NCI-H1105 treated with DMSO at 0.1 percent for 48 hours (cell line): Measurements from ENCODE around the gene PDE4DIP.
"Not testable (repeated sequence)": the region's sequence is repeated elsewhere in the genome, so short reads cannot be mapped to it uniquely, and the experiment has no call there.

ENCODE experiments used
- DNase-seq: peaks from one replicate; lab custom pipeline; 2025; lab: John Stamatoyannopoulos, UW

The PDE4DIP gene

DNA sequence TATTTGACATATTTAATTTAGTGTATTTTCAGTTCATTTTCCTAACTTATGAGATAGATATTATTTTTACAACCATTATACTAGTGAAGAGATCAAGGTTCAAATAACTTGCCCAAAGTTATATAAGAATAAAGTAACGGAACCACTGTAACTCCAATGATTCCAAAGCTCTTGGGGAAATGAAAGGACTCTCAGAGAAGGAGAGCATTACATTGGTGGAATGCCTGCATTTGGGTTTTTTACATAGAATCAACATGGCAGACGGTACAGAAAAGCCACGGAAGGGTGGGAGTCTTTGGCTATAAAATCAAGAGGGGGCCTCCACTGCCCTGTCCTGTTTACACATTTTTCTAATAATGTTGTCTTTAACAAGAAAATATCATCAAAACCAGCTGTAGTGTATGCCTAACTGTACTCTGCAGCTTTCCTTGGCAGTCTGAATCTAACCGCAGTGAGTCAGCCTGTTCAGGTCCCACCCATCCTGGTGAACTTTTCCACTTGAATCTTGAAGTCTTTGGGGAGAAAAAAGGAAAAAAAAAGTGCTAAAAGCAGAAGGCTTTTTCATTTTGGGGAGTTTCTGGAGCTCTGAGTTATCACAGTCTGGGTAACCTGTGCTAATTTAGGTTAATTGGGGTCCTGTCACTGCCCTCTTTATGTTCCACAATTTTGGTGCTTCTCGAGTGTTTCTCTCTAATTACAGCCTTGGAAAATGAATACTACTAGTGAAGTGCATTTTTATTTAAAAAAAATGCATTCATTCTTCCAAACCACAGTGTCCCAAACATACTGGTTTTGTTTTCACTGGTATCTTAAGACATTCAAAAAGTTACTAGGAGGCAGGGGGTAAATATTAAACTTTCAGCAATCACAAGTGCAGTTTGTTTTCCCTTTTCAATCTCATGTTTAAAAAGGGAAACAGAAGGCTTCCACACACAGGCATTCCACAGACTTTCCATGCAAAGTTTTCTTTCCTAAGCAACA lies 30.5 kb downstream of the PDE4DIP start:
- not testable (repeated sequence) for DNase-seq

- DNase-seq, result not testable (repeated sequence)
Observed at GRCh38 chr1:148879812-148880416, 35.7 kb downstream of the PDE4DIP start.

DNA sequence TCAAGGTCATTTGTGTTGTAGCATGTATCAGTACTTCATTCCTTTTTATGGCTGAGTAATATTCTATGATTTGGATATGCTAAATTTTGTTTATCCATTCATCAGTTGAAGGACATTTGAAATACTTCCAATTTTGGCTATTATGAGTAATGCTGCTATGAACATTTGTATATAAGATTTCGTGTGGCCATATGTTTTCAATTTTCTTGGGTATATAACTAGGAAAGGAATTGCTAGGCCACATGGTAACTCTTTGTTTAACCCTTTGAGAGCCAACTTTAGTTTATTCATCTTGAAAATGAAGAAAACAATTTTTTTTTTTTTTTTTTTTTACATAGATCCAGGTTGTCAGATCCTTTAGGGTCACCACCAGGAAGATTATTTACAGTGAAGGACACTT lies 37.0 kb downstream of the PDE4DIP start:
- not testable (repeated sequence) for DNase-seq

DNA sequence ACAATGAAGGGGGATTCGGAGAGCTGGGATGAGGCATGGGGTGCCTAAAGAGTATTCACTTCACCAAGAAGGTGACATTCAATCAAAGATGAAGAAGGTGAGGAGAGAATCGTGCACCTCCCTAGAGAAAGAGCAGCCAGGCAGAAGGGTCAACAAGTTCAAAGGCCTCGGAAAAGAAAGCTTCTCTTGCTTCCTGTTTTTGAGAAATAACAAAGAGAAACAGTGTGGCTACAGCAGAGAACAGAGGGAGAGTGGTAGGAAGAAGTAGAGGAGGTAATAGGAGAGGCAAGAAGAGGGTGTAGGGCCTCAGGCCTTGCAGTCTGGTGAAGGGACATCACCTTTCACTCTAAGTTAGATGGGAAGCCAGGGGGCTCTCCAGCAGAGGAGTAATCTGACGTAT lies 41.0 kb downstream of the PDE4DIP start:
- DNase-seq, result not testable (repeated sequence)

GRCh38 chr1:148886293-148886692 lies 42.1 kb downstream of the PDE4DIP start:
- DNase-seq, result not testable (repeated sequence)

DNA sequence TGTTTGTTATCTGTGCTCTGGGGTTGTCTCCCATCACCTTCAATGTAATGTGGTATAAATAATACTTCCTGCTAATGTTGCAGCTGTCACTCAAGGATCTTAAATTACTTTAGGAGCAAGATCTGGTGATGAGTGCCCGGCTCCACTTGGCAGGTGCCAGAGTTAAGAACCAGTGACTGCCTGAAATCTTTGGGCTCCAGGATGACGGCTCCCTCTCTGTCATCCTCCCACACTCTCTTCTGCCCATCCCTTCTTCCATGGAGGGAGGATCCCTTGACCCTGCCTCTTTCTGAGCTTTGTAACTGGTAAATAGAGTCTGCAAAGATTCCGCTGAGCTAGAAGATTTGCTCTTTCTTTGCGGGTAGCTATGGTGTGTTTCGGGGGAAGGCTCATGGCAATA lies 44.4 kb downstream of the PDE4DIP start:
- DNase-seq, result not testable (repeated sequence)

- DNase-seq, result not testable (repeated sequence)
Observed at GRCh38 chr1:148889267-148890074, 45.2 kb downstream of the PDE4DIP start.

GRCh38 chr1:148890075-148890568 lies 45.9 kb downstream of the PDE4DIP start:
- not testable (repeated sequence) for DNase-seq

DNA sequence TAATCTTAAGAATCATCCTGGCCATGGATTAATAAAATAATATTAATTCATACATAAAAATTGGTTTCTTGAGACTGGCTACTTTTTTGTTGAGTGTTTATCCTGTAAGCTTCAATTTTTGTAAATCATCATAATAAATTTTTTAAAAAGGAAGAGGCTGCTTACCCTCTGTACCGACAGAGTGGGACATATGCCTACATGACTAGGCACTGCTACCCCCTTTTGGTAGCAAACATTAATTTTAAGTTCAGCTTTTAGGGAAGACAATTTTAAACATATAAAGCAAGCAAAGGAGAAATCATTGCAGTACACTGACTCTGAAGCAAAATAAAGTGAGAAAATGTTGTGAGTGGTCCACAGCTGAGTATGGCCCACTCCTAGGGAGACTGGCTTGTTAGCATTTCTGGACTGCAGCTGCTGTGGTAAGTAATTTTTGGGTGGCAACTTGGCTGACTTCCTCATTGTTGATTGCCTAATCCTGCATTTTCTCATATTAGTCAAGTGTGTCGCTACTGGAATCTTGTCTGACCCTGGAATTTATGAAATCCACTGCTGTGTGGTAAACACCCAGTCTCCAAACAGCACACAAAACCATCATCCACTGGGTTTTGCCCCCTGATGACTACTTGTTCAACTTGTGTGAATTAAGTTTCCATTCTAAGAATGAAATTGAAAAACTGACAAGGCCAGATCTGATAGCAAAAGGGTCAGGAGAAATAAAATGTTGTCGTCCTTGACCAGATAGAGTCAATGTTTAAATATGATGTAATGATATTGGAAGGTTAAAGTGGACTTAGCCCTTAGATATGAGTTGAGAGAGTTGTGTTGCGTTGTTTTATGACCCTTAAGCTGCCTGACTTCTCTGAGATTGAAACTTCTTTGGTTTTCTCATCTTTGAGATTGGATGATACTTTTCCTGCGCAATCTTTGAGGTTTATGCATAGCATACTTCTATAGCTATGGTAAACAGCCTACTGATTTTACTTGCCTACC lies 50.4 kb downstream of the PDE4DIP start:
- not testable (repeated sequence) for DNase-seq

DNA sequence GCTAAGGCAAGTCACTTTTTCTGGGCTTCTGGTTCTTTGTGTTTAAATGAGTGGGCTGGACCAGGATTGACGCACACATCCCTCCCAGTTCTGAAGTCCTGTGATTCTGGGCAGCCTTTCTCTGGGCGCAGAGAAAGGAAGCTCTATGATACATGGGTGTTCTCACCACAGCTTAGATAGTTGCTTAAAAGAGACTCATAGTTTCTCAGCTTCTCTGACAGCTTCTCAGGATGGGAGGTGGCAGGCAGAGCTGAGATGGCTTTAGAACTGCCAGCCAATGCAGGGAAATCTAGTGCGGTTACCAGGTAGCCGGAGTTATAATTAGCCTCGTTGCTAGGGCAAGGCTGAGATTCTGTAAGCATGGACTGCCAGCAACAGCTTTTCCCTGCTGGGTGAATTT lies 55.8 kb downstream of the PDE4DIP start:
- not testable (repeated sequence) for DNase-seq

DNA sequence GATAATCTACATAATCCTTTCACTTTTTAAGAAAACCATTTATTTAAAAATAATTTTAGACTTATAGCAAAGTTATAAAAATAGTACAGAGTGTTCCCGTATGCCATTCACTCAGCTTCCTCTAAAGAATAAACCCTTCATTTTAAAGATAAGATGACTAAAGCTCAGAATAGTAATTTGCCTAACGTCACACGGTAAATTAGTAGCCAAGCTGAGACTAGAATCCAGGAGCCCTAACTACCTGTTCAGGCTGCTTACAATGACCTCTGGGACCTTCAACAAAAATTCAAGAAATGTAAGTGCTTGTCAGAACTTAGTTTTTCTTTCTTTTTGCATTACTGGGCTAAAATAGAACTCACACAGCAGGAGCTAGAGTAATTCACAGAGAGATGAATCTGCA lies 56.5 kb downstream of the PDE4DIP start:
- not testable (repeated sequence) for DNase-seq

DNA sequence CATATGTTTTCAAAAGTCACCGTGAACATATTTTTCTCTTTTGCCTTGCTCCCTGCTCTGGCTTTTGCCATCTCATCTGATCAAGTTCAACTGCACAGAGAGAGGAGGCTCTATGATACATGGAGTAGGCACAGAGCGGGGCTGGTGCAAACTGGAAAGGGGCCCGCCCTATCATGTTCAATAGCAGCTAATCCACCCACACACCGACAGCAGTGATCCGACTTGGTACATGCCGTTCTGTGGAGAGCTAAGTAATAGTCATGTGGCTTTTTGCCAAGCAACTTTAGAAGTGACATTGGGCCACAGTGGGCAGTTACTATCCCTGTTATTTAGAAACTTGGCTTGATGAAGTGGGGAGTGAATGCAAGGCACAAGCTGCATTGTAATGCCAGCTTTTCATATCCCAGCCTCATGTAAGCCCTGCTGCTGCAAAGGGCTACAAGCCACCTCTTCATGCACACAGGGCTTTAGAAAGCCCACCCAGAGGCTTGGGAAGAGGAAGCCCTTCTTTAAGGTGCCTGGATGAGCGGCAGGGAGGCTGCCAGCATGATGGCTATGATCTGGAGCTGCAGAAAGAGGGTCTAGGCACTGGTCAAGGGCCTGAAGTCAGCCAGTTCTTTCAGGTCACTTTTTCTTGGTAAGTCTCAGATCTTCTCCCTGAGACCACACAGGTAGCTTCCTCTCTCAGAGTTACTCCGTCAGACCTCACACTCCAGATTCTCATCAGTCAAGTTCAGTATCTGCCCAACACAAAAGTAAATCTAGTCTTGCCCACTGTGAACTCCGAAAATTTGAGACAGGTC lies 57.1 kb downstream of the PDE4DIP start:
- DNase-seq, result not testable (repeated sequence)

GRCh38 chr1:148901953-148902341 lies 57.7 kb downstream of the PDE4DIP start:
- DNase-seq, result not testable (repeated sequence)

- not testable (repeated sequence) for DNase-seq
Observed at GRCh38 chr1:148909219-148909826, 65.1 kb downstream of the PDE4DIP start.

- DNase-seq, result not testable (repeated sequence)
Observed at GRCh38 chr1:148911303-148911928, 67.2 kb downstream of the PDE4DIP start.

- not testable (repeated sequence) for DNase-seq
Observed at GRCh38 chr1:148916222-148916621, 72.0 kb downstream of the PDE4DIP start.

- not testable (repeated sequence) for DNase-seq
Observed at GRCh38 chr1:148916695-148917348, 72.6 kb downstream of the PDE4DIP start.

GRCh38 chr1:148918836-148919447 lies 74.7 kb downstream of the PDE4DIP start:
- DNase-seq, result not testable (repeated sequence)
